HepG2 (cell line): ENCODE data around the gene NOTO. TPM values are rescaled to one million over a fixed set of nuclear protein-coding genes. Genes with fewer than 3 reads are reported as not detected.
A peak's percentile ranks its signal among the peaks of the same experiment; 100 is the strongest.

Experiments used
- ATF6 ChIP-seq: sonication (generic); formaldehyde crosslinking; conservative IDR thresholded peaks from 2 replicates; pipeline ENCODE4 v1.4.0; 2020; ENCODE audit warnings: missing genetic modification reagents
- EED ChIP-seq: sonication (generic); formaldehyde crosslinking; IDR thresholded peaks from 2 replicates; pipeline ENCODE4 v1.5.0; 2020; ENCODE audit warnings: mild to moderate bottlenecking, missing genetic modification reagents
- HNRNPH1 ChIP-seq: fragments of 200-400 bp; formaldehyde crosslinking; optimal IDR thresholded peaks from 2 replicates; pipeline ENCODE3; 2017; ENCODE audit warnings: mild to moderate bottlenecking, low read depth, low read length
- IRF2 ChIP-seq: IDR thresholded peaks from 2 replicates; pipeline ENCODE4 v1.6.1; 2018; ENCODE audit warnings: missing genetic modification reagents, missing compliant biosample characterization
- JARID2 ChIP-seq: sonication (generic); formaldehyde crosslinking; IDR thresholded peaks from 2 replicates; pipeline ENCODE4 v1.8.1; 2023; ENCODE audit warnings: missing genetic modification reagents, inconsistent platforms; ENCODE audit not compliant: insufficient replicate concordance
- MTERF4 ChIP-seq: sonication (generic); formaldehyde crosslinking; IDR thresholded peaks from 2 replicates; pipeline ENCODE4 v1.8.0; 2023; ENCODE audit warnings: mild to moderate bottlenecking, missing genetic modification reagents
- MTF2 ChIP-seq: sonication (generic); formaldehyde crosslinking; IDR thresholded peaks from 2 replicates; pipeline ENCODE4 v1.5.0; 2020; ENCODE audit warnings: missing genetic modification reagents, borderline replicate concordance
- RFXAP ChIP-seq: sonication (generic); formaldehyde crosslinking; IDR thresholded peaks from 2 replicates; pipeline ENCODE4 v1.4.0; 2020; ENCODE audit warnings: missing genetic modification reagents, borderline replicate concordance
- RNF219 ChIP-seq: sonication (generic); formaldehyde crosslinking; IDR thresholded peaks from 2 replicates; pipeline ENCODE4 v1.5.0; 2020; ENCODE audit warnings: mild to moderate bottlenecking, missing genetic modification reagents
- RXRB ChIP-seq: IDR thresholded peaks from 2 replicates; pipeline ENCODE4 v1.6.1; 2016; ENCODE audit warnings: borderline replicate concordance, missing genetic modification reagents, missing compliant biosample characterization
- SYNCRIP ChIP-seq: fragments of 200-400 bp; formaldehyde crosslinking; IDR thresholded peaks from 2 replicates; pipeline ENCODE4 v1.6.1; 2018; ENCODE audit warnings: mild to moderate bottlenecking, low read depth, low read length; ENCODE audit not compliant: insufficient read depth
- ZBTB39 ChIP-seq: sonication (generic); formaldehyde crosslinking; IDR thresholded peaks from 2 replicates; pipeline ENCODE4 v1.5.0; 2020; ENCODE audit warnings: missing genetic modification reagents
- ZFP82 ChIP-seq: sonication (generic); formaldehyde crosslinking; IDR thresholded peaks from 2 replicates; pipeline ENCODE4 v1.5.1; 2020; ENCODE audit warnings: mild to moderate bottlenecking, missing genetic modification reagents, borderline replicate concordance
- ZFP91 ChIP-seq: sonication (generic); formaldehyde crosslinking; IDR thresholded peaks from 2 replicates; pipeline ENCODE4 v1.9.0; 2022; ENCODE audit warnings: missing genetic modification reagents, mild to moderate bottlenecking, borderline replicate concordance
- ZNF205 ChIP-seq: IDR thresholded peaks from 2 replicates; pipeline ENCODE4 v1.6.1; 2018; ENCODE audit warnings: missing biosample characterization, missing genetic modification reagents
- ZNF431 ChIP-seq: sonication (generic); formaldehyde crosslinking; IDR thresholded peaks from 2 replicates; pipeline ENCODE4 v1.9.0; 2022; ENCODE audit warnings: missing genetic modification reagents, low read depth, mild to moderate bottlenecking, borderline replicate concordance
- ZNF556 ChIP-seq: sonication (generic); formaldehyde crosslinking; IDR thresholded peaks from 2 replicates; pipeline ENCODE4 v1.4.0; 2020; ENCODE audit warnings: mild to moderate bottlenecking, missing genetic modification reagents, borderline replicate concordance
- ZNF576 ChIP-seq: sonication (generic); formaldehyde crosslinking; IDR thresholded peaks from 2 replicates; pipeline ENCODE4 v1.4.0; 2020; ENCODE audit warnings: mild to moderate bottlenecking, missing genetic modification reagents
- ZSCAN9 ChIP-seq: IDR thresholded peaks from 2 replicates; pipeline ENCODE4 v1.6.1; 2016; ENCODE audit warnings: borderline replicate concordance
- polyA plus RNA-seq, 8 experiments: library from polyadenylated mRNA; depleted of rRNA in 3 of 8; stranded (reverse) in 7 of 8; unstranded in 1 of 8; fragments of >200 nt; fragmentation: Illumina TruSeq in 4 of 8; extraction: Trizol in 4 of 8; gene quantifications; 2 replicates each; pipeline versions ENCODE4 v1.2.1 to v1.2.3, GENCODE V29; 2011 to 2016; ENCODE audit warnings: low read depth in 4 of 8, missing spikeins in 1 of 8, mixed read lengths in 1 of 8; ENCODE audit not compliant: insufficient read depth in 1 of 8
- total RNA-seq, 5 experiments: library from RNA; depleted of rRNA; stranded (reverse); fragments of >200 nt; fragmentation: Illumina TruSeq; extraction: Trizol; gene quantifications; 2 replicates each; pipeline ENCODE4 v1.2.3, GENCODE V29; 2016; ENCODE audit warnings: low read depth in 1 of 5

NOTO gene
- total and polyA plus RNA-seq, 2 of the 13 experiments (the other 11 are each of a cell fraction or from before 2014, with no cell fraction given) = not detected

- TF ChIP-seq EED (CRISPR knock-in tag) = no peak
- peak; percentile 58 for TF ChIP-seq IRF2 (CRISPR knock-in tag)
- TF ChIP-seq ZFP82 = no peak
- no peak for TF ChIP-seq ZSCAN9 (CRISPR knock-in tag)
- TF ChIP-seq ZNF205 = peak; percentile 95
- TF ChIP-seq HNRNPH1 = no peak
- TF ChIP-seq SYNCRIP = no peak
- peak; percentile 93 for TF ChIP-seq ZFP91 (CRISPR knock-in tag)
- peak; percentile 84; the same call in 1 of the 2 replicates for TF ChIP-seq ZNF556 (CRISPR knock-in tag)
- TF ChIP-seq JARID2 (CRISPR knock-in tag) = no peak
- no peak; the same call in 1 of the 2 replicates for TF ChIP-seq ATF6 (CRISPR knock-in tag)
- peak; percentile 67; the same call in 1 of the 2 replicates for TF ChIP-seq RFXAP (CRISPR knock-in tag)
- no peak for TF ChIP-seq ZNF431 (CRISPR knock-in tag)
- TF ChIP-seq RXRB = peak; percentile 72; the same call in 1 of the 2 replicates
- TF ChIP-seq MTERF4 (CRISPR knock-in tag) = no peak
- TF ChIP-seq RNF219 (CRISPR knock-in tag) = no peak
- TF ChIP-seq ZNF576 (CRISPR knock-in tag) = no peak
- TF ChIP-seq ZBTB39 = 0 out of 2 replicates have a peak, but pooled peaks have one; percentile 68
- TF ChIP-seq MTF2 (CRISPR knock-in tag) = peak; percentile 98
These were observed 25.3 kb upstream of the NOTO start (continued) for GRCh38 chr2:73176881-73177644.
